Testis (tissue), 2 donors: ENCODE results near the gene UCK2.

Experiments used
- POLR2A ChIP-seq: fragments of 450-650 bp; IDR thresholded peaks from one replicate; pipeline ENCODE4 v1.6.1; 2017; ENCODE audit warnings: antibody characterized with exemption, mild to moderate bottlenecking, moderate library complexity
- TF ChIP-seq, protein P1 (sequence below), 3 experiments: fragments of 450-650 bp in 2 of 3; fragments of 200-600 bp in 1 of 3; sonication (generic) in 1 of 3; IDR thresholded peaks; one replicate each; pipeline ENCODE4 v1.5.1; 2016 to 2019; ENCODE audit warnings: antibody characterized with exemption in 3 of 3, mild to moderate bottlenecking in 2 of 3, moderate library complexity in 1 of 3

- TF ChIP-seq, protein P1, sequence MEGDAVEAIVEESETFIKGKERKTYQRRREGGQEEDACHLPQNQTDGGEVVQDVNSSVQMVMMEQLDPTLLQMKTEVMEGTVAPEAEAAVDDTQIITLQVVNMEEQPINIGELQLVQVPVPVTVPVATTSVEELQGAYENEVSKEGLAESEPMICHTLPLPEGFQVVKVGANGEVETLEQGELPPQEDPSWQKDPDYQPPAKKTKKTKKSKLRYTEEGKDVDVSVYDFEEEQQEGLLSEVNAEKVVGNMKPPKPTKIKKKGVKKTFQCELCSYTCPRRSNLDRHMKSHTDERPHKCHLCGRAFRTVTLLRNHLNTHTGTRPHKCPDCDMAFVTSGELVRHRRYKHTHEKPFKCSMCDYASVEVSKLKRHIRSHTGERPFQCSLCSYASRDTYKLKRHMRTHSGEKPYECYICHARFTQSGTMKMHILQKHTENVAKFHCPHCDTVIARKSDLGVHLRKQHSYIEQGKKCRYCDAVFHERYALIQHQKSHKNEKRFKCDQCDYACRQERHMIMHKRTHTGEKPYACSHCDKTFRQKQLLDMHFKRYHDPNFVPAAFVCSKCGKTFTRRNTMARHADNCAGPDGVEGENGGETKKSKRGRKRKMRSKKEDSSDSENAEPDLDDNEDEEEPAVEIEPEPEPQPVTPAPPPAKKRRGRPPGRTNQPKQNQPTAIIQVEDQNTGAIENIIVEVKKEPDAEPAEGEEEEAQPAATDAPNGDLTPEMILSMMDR (IDR thresholded peaks at IDR 0.05) = no peak
- no peak for TF ChIP-seq POLR2A
Measured at GRCh38 chr1:165861911-165862310, 34.5 kb downstream of the UCK2 start.
